CD4-positive, alpha-beta T cell treated with Interferon gamma for 1 hour (primary cell): Measurements from ENCODE around the gene KCNK3.
A peak's percentile ranks its signal among the peaks of the same experiment; 100 is the strongest.
"Not testable (repeated sequence)": the region's sequence is repeated elsewhere in the genome, so short reads cannot be mapped to it uniquely, and the experiment has no call there.

Experiments used
- DNase-seq: peaks from one replicate; pipeline ENCODE4 v3.0.0-alpha.2; 2020

KCNK3 gene

DNA sequence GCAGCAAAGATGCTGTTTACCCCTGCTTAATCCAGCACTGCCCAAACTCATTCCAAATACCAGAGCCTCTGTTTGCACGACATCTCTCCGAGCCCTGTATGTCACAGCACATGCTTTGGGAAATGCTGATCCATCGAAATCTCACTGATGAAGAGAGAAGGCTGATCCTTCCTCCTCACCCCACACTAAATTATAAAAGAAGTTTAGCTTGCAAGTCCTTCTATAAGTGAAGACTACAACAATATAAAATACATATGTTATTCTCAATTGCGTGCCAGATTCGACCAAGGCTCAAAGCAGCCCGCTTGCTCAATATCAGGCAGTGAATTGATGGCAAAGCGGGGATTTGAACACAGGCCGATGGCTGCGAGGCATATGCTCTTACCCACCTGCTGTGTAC lies 40.9 kb downstream of the KCNK3 start:
- DNase-seq: no peak

GRCh38 chr2:26735097-26735496 lies 42.6 kb downstream of the KCNK3 start:
- no peak for DNase-seq

DNA sequence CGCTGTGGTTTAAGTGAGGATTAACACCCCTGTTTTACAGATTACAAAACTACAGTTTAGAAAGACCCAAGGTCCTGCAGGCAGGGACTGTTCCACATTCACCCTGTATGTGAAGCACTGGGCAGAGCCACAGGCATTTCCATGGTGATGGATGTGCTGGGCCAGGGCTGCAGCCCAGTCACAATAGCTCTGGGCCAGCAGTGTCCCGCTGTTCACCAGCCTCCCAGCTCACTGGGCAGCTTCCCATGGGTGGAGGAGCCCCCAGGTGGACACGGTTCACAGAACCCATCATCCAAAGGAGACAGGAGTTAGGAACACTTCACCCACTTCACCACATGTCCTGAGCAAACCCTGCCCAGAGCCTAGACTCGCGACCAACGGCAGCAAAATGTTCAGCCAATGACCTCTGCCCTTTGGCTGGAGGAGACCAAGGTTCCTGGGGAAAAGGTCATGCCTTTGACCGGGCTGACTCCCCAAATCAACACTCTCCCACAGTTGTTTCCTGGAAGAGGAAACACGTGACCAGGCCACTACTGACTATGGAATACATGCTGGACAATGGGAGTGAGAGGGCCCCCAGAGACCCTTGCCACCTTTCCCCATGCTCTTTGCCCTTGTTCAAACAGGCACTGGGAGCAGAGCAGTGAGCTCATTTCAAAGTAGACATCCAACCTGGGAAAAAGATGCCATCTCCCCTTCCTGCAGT lies 43.5 kb downstream of the KCNK3 start:
- no peak for DNase-seq

DNA sequence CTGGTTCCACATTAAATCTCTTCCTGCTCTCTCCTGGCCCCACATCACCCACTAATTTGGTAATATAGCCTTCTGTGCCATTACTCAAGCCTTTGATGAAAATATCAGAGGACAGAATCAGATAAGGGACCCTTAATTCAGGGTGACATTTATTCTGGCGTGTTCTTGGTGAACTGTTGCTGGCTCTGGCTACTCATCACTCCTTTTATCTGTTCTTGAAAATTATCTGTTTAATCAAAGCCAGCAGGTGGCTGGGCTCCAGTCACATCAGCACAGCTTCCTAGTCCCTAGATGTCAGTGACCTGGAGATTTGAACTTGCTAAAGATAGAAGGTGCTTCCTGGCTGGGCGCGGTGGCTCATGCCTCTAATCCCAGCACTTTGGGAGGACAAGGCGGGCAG lies 44.7 kb downstream of the KCNK3 start:
- no peak for DNase-seq

GRCh38 chr2:26738481-26738880 lies 46.0 kb downstream of the KCNK3 start:
- no peak for DNase-seq

DNA sequence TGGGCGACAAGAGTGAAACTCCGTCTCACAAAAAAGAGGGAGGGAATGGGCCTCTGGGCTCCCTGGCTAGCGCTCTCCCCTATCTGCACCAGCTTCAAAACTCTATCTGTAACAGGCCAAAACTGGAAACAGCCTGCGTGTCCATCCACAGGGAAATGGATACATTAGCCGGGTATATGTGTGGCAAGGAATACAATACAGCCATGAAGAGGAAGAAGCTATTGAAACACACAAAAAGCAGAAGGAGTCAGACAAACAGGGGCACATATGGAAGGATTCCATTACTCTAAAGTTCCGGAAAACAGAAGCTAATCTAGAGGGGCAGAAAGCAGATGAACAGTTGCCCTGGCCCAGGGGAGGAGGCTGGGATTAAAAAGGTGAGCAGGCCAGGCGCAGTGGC lies 47.0 kb downstream of the KCNK3 start:
- DNase-seq: no peak

DNA sequence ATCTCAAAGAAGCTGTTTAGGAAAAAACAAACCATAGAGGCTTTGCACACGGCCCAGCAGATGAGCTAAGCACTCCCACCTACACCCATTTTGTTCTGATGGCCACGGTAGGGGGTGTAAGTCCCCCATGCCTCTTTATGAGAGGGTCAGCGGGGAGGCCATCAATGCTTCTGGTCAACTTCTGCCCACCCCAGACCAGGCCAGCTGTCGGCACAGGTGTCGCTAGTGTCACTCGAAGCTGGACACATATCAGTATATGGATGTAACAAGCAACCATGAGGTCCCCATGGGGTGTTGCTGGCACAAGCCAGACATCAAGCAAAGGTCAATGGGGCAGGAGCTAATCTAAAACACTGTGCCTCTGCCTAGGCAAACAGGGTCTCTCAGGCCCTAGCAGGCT lies 47.8 kb downstream of the KCNK3 start:
- DNase-seq: no peak

GRCh38 chr2:26740890-26741302 lies 48.4 kb downstream of the KCNK3 start:
- DNase-seq: peak; percentile 16

GRCh38 chr2:26742048-26742770 lies 49.7 kb downstream of the KCNK3 start:
- no peak for DNase-seq

- DNase-seq: no peak
Measured at GRCh38 chr2:26743852-26744251, 51.3 kb downstream of the KCNK3 start.

GRCh38 chr2:26744953-26745352 lies 52.4 kb downstream of the KCNK3 start:
- no peak for DNase-seq

DNA sequence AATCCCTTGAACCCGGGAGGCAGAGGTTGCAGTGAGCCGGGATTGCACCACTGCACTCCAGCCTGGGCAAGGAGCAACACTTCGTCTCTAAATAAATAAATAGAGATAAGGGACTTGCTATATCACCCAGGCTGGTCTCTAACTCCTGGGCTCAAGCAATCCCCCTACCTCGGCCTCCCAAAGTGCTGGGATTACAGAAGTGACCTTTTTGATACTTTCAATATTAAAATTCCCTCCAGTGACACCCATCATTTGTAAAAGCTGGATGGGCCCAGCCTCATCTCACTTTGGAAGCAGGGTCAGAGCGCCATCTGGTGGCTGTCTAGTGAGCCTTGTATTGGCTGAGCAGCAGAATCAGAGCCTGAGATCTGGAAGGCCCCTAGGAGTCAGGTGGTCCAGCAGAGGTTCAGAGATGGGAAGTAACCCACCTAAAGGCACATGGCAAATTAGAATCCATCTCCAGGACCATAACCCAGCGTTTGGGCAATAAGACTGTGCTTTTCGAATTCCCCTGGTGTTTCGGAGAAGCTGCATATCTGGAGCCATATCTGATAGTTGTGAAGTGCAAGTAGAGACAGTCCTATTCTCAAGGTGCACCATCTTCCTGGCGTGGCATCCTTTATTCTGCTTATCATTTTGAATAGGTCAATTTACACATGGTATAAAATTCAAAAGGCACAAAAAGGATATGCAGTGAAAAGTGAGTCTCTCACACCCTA lies 53.2 kb downstream of the KCNK3 start:
- peak; percentile 55 for DNase-seq

- no peak for DNase-seq
Measured at GRCh38 chr2:26746934-26747333, 54.4 kb downstream of the KCNK3 start.

- not testable (repeated sequence) for DNase-seq
Measured at GRCh38 chr2:26749787-26750420, 57.4 kb downstream of the KCNK3 start.

GRCh38 chr2:26750467-26750866 lies 57.9 kb downstream of the KCNK3 start:
- DNase-seq: not testable (repeated sequence)

DNA sequence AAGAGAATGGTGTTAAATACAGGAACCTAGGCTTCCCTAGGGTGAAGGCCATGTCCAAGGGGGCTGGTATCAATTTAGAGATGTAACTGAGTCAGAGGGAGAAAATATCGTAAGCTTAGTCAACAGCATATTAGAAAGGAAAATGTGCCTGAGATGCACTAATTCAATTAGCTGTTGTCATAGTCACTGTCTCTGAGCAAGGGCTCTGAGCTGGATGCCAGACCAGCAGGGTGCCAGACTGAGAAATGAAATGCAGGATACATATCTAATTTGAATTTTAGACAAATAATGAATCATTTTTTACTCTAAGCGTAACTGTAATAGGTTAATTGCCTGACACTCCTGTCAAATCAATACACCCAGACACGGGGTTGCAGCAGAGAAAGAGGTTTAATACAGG lies 60.1 kb downstream of the KCNK3 start:
- DNase-seq: no peak

GRCh38 chr2:26754539-26754938 lies 62.0 kb downstream of the KCNK3 start:
- DNase-seq: no peak

- no peak for DNase-seq
Measured at GRCh38 chr2:26754972-26755670, 62.6 kb downstream of the KCNK3 start.

DNA sequence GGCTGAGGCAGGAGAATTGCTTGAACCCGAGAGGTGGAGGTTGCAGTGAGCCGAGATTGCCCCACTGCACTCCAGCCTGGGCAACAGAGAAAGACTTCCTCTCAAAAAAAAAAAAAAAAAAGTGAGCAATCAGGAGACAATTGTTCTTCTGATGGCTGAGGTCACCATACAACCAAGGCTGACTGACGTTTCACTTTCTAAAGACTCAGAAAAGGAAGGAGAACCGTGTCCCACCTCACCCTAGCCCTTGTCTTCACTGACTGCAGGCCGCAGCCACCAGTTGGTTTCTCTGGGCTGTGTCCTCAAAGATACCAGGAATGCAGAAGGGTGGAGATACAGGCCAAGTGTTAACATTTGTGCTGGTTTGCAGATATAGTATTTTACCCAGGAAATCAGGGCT lies 63.8 kb downstream of the KCNK3 start:
- DNase-seq: no peak

DNA sequence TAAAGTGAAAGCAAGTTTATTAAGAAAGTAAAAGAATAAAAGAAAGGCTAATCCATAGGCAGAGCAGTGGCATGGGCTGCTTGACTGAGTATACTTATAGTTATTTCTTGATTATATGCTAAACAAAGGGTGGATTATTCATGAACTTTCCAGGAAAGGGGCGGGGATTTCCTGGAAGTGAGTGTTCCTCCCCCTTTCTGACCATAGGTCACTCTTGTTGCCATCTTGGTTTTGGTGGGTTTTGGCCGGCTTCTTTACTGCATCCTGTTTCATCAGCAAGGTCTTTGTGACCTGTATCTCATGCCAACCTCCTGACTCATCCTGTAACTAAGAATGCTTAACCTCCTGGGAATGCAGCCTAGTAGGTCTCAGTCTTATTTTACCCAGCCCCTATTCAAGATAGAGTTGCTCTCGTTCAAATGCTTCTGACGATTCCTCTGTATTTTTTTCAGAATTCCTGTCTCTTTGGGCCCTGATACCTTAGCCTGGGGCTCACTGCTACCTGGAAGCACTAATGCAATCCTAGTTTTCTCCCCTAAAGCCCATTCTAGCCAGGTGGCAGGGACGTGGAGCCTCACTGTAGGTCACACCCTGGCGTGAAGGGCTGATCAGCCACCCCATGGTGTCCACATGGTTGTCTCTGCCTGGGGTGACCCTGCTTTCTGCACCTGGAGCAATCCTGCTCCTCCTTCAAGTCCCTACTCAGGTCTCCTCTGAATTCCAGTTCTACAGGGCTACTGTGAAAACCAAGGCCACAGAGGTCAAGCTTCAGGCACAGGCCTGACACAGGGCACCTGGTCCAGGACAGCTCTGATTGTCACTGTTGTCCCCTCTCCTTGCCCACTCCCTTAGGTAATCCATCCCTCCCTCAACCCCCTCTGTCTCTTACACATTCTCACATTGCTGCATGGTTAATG lies 65.6 kb downstream of the KCNK3 start:
- peak; percentile 18 for DNase-seq

DNA sequence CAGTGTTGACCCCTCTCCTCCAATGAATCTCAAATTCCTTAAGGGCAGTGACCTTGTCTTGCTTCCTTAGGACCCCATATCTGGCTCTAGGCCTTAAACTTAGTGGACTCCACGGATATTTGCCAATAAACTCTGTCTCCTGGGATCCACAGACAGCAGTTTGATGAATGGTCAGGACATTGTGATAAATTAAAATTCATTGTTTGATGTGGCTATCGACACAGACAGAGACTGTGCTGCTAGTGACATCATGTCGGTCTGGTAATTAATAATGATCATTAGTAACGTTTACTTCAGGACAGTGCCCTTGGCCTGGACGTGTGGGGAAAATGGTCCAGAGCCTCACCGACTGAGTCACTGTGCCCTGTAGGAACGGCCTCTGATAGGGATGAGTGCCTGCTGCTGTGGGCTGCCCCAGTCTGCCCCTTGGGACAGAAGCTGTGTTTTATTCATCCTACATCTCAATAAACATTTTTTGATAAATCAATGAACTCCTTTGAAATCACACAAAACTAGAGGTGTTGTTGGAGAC lies 66.3 kb downstream of the KCNK3 start:
- DNase-seq: no peak
